Transverse colon (tissue), 4 donors: Measurements from ENCODE around the gene PODN. TPM values are rescaled to one million over a fixed set of nuclear protein-coding genes. Genes with fewer than 3 reads are reported as not detected.

ENCODE experiments used
- DNase-seq: peaks from one replicate; pipeline ENCODE4 v3.0.0-alpha.2; 2019
- H3K27ac ChIP-seq, 4 donors: fragments of 200-600 bp; sonication (generic); 2 replicates each; pipeline ENCODE4 v1.5.1; 2016 to 2018; ENCODE audit warnings: inconsistent platforms in 4 of 4
- H3K27me3 ChIP-seq: fragments of 200-600 bp; sonication (generic); 2 replicates; pipeline ENCODE4 v1.5.1; 2017; ENCODE audit warnings: inconsistent platforms
- H3K36me3 ChIP-seq, 4 donors: fragments of 200-600 bp; sonication (generic); 2 replicates each; pipeline ENCODE4 v1.5.1; 2017 to 2019; ENCODE audit warnings: inconsistent platforms in 4 of 4
- H3K4me1 ChIP-seq, 4 donors: fragments of 200-600 bp; sonication (generic); 2 replicates each; pipeline ENCODE4 v1.5.1; 2017 to 2020; ENCODE audit warnings: inconsistent platforms in 4 of 4
- H3K4me3 ChIP-seq, 4 donors: fragments of 200-600 bp; sonication (generic); 1 replicate in 1 of 4; 2 replicates in 3 of 4; pipeline versions ENCODE4 v1.5.1 to v1.6.1; 2017 to 2019; ENCODE audit warnings: inconsistent platforms in 4 of 4
- H3K9me3 ChIP-seq, 2 donors: fragments of 200-600 bp; sonication (generic); 2 replicates each; pipeline ENCODE4 v1.5.1; 2017 to 2019; ENCODE audit warnings: inconsistent platforms in 2 of 2
- CTCF ChIP-seq, 5 experiments: fragments of 200-600 bp in 3 of 5; fragments of 450-650 bp in 2 of 5; sonication (generic) in 3 of 5; IDR thresholded peaks; 1 replicate in 2 of 5; 2 replicates in 3 of 5; pipeline ENCODE4 v1.5.1; 2016 to 2017; ENCODE audit warnings: antibody characterized with exemption in 5 of 5, inconsistent platforms in 3 of 5, mild to moderate bottlenecking in 2 of 5, moderate library complexity in 1 of 5
- EP300 ChIP-seq: sonication (generic); formaldehyde crosslinking; IDR thresholded peaks from one replicate; pipeline ENCODE4 v1.6.1; 2017; ENCODE audit warnings: antibody characterized with exemption, low read depth
- POLR2A ChIP-seq: fragments of 450-650 bp; IDR thresholded peaks from one replicate; pipeline ENCODE4 v1.6.1; 2016; ENCODE audit warnings: antibody characterized with exemption, mild to moderate bottlenecking, moderate library complexity
- POLR2AphosphoS5 ChIP-seq, 3 donors: sonication (generic); formaldehyde crosslinking; IDR thresholded peaks; one replicate each; pipeline ENCODE4 v1.6.1; 2016; ENCODE audit warnings: antibody characterized with exemption in 3 of 3
- WGBS, 2 donors: methylation state at CpG; one replicate each; pipeline ENCODE4 v1.1.5; 2018; ENCODE audit warnings: low coverage in 1 of 2; 5-methylcytosine and 5-hydroxymethylcytosine counted together
- in situ Hi-C, 4 donors: fragments of 200-750 bp; cut with MboI; loops; one replicate each; pipeline versions ENCODE4 v1.15.0 to v1.15.1; 2017; ENCODE audit warnings: low sequenced_read_pairs in 3 of 4, low pct_ligation_motif_present in 1 of 4, low pct_unique_long_range_greater_than_20kb in 1 of 4
- intact Hi-C: fragments of 100-400 bp; cut with DNase I; formaldehyde crosslinking; loops from one replicate; pipeline ENCODE4 v1.15.1; 2023; ENCODE audit warnings: low total_unique reads
- total RNA-seq, 4 donors: library from RNA; depleted of rRNA; stranded (reverse); fragments of >200 nt; gene quantifications; one replicate each; pipeline ENCODE4 v1.1.0, GENCODE V29; 2016

The PODN gene
- total RNA-seq, 4 donors from 2014 or later: 29.4 to 43.6 (median 35.6) TPM

GRCh38 chr1:53037159-53037558, 24.9 kb upstream of the PODN start:
- 89 to 91% methylated on average over 4 of the region's 4 CpGs for WGBS, 2 donors
- intact Hi-C loops: no loop called here
- DNase-seq: no peak

GRCh38 chr1:53038566-53038965, 23.4 kb upstream of the PODN start:
- Histone ChIP-seq H3K27me3 (no peaks in the 10 kb centered on the region), H3K4me3 (no peak overlapping the region), H3K4me1 (no peaks in the 10 kb centered on the region), H3K9me3 (no peaks in the 10 kb centered on the region), H3K36me3 (peaks cover 0 to 29% (median 9%) of the 10 kb centered on the region in 4 donors), H3K27ac (no peak overlapping the region)
- DNase-seq: no peak
- intact Hi-C loops (no loop called here), in situ Hi-C loops (no loop called here)
- WGBS, 2 donors: 89 to 100% methylated on average over 3 of the region's 3 CpGs
- TF ChIP-seq POLR2A (no peak), POLR2AphosphoS5 (IDR thresholded peaks at IDR 0.05) (no peak), CTCF (IDR thresholded peaks at IDR 0.05) (no peak), EP300 (no peak)

More at GRCh38 chr1:53037159-53037558, 24.9 kb upstream of the PODN start:
- in situ Hi-C loops: no loop called here
- Histone ChIP-seq H3K4me1 (no peaks in the 10 kb centered on the region), H3K9me3 (no peaks in the 10 kb centered on the region), H3K36me3 (peaks cover 0 to 29% (median 9%) of the 10 kb centered on the region in 4 donors), H3K27ac (no peak overlapping the region), H3K4me3 (no peak overlapping the region), H3K27me3 (no peaks in the 10 kb centered on the region)
- TF ChIP-seq POLR2AphosphoS5 (IDR thresholded peaks at IDR 0.05) (no peak), EP300 (no peak), POLR2A (no peak), CTCF (IDR thresholded peaks at IDR 0.05) (no peak)

GRCh38 chr1:53043271-53043670, 18.7 kb upstream of the PODN start:
- Histone ChIP-seq H3K4me3 (no peak overlapping the region), H3K36me3 (peaks cover 0 to 38% (median 9%) of the 10 kb centered on the region in 4 donors), H3K4me1 (peaks cover 0 to 7% (median 1%) of the 10 kb centered on the region in 4 donors), H3K9me3 (no peaks in the 10 kb centered on the region), H3K27ac (peak overlapping the region in 3 of 4 donors; percentile 30 to 38 (median 38)), H3K27me3 (no peaks in the 10 kb centered on the region)
- in situ Hi-C loops (no loop called here), intact Hi-C loops (no loop called here)
- TF ChIP-seq EP300: no peak
- TF ChIP-seq POLR2AphosphoS5 (IDR thresholded peaks at IDR 0.05): peak in 1 of 3 donors; percentile 25
- DNase-seq: no peak

GRCh38 chr1:53044926-53045325, 17.1 kb upstream of the PODN start:
- Histone ChIP-seq H3K9me3 (no peaks in the 10 kb centered on the region), H3K27me3 (no peaks in the 10 kb centered on the region), H3K36me3 (peaks cover 0 to 25% (median 2%) of the 10 kb centered on the region in 4 donors), H3K27ac (no peak overlapping the region), H3K4me1 (peaks cover 3 to 10% (median 3%) of the 10 kb centered on the region in 4 donors), H3K4me3 (no peak overlapping the region)
- 75 to 83% methylated on average over 5 of the region's 5 CpGs for WGBS, 2 donors
- TF ChIP-seq POLR2AphosphoS5 (IDR thresholded peaks at IDR 0.05) (no peak), POLR2A (no peak), EP300 (no peak), CTCF (IDR thresholded peaks at IDR 0.05) (no peak)
- no peak for DNase-seq
- in situ Hi-C loops: no loop called here
- intact Hi-C loops: no loop called here

GRCh38 chr1:53046930-53047329, 15.1 kb upstream of the PODN start:
- TF ChIP-seq CTCF (IDR thresholded peaks at IDR 0.05) (no peak), POLR2A (no peak), POLR2AphosphoS5 (IDR thresholded peaks at IDR 0.05) (no peak), EP300 (no peak)
- 61% methylated on average over 2 of the region's 2 CpGs; no CpG with 5 or more reads in 1 of the 2 donors for WGBS, 2 donors
- intact Hi-C loops (no loop called here), in situ Hi-C loops (no loop called here)
- H3K4me3 ChIP-seq: no peak overlapping the region
- H3K36me3 ChIP-seq: peaks cover 0 to 30% (median 3%) of the 10 kb centered on the region in 4 donors
- no peaks in the 10 kb centered on the region for H3K27me3 ChIP-seq
- H3K9me3 ChIP-seq: no peaks in the 10 kb centered on the region
- peaks cover 3 to 10% (median 5%) of the 10 kb centered on the region in 4 donors for H3K4me1 ChIP-seq
- no peak overlapping the region for H3K27ac ChIP-seq
- no peak for DNase-seq
